ENCODE measurements around the gene PARP15.

- TF ChIP-seq, protein P1, sequence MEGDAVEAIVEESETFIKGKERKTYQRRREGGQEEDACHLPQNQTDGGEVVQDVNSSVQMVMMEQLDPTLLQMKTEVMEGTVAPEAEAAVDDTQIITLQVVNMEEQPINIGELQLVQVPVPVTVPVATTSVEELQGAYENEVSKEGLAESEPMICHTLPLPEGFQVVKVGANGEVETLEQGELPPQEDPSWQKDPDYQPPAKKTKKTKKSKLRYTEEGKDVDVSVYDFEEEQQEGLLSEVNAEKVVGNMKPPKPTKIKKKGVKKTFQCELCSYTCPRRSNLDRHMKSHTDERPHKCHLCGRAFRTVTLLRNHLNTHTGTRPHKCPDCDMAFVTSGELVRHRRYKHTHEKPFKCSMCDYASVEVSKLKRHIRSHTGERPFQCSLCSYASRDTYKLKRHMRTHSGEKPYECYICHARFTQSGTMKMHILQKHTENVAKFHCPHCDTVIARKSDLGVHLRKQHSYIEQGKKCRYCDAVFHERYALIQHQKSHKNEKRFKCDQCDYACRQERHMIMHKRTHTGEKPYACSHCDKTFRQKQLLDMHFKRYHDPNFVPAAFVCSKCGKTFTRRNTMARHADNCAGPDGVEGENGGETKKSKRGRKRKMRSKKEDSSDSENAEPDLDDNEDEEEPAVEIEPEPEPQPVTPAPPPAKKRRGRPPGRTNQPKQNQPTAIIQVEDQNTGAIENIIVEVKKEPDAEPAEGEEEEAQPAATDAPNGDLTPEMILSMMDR (IDR thresholded peaks at IDR 0.05; ENCODE audit: insufficient read depth, low read depth, low read length): no peak
- TF ChIP-seq EZH2 (IDR thresholded peaks at IDR 0.05; ENCODE audit: insufficient read depth, low read length): no peak
Measured at GRCh38 chr3:122558605-122559004, 18.8 kb upstream of the PARP15 start.

Data from astrocyte (in vitro differentiated cells and primary cell).